Left lobe of liver (tissue), 2 donors: ENCODE results near the gene PLEKHN1. TPM values are rescaled to one million over a fixed set of nuclear protein-coding genes. Genes with fewer than 3 reads are reported as not detected.
"Not testable (repeated sequence)": the region's sequence is repeated elsewhere in the genome, so short reads cannot be mapped to it uniquely, and the experiment has no call there.

Experiments used
- ATAC-seq: fragments of 200-7000 bp; cut with Tn5 transposase; one replicate; pipeline ENCODE4 v1.9.1; 2020; ENCODE audit warnings: mild to moderate bottlenecking, moderate library complexity
- DNase-seq: peaks from one replicate; pipeline ENCODE4 v3.0.0-alpha.2; 2020; ENCODE audit warnings: low spot score
- total RNA-seq: library from RNA; stranded (reverse); gene quantifications from one replicate; pipeline ENCODE4 v1.2.1, GENCODE V29; 2021
- donor health status: DM: no; HTN: no; CAD: no; lungs with moderate emphysema.
- donor health status: DM: no; HTN: yes; CAD: no.

PLEKHN1 gene
- total RNA-seq, 1 donor from 2014 or later = 0.28 TPM

DNA sequence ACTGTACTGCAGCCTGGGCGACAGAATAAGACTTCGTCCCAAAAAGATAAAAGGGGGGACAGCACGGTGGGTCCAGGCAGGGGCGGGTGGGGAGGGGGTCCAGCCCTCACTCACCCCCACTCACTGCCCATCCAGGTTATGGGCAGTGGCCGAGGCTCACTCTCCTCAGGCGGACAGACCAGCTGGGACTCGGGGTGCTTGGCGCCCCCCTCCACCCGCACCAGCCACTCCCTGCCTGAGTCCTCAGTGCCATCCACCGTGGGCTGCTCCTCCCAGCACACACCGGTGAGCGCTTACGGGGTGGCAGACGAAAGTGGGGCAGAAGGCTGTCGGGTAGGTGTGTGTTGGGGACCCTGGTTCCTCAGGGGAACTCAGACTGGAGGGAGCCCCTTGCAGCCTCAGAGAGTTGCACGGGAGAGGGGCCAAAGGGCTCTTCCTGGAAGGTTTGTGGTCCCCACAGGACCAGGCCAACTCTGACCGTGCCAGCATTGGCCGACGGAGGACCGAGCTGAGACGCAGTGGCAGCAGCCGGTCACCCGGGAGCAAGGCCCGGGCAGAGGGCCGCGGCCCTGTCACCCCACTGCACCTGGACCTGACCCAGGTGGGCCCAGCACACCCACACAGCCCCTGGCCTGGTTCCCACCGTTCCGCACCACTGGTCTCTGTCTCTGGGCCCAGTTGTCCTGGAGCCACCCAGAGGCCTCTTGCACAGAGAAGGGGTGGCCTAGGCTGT is 6.6 kb downstream of the PLEKHN1 start:
- ATAC-seq (no peak), DNase-seq (no peak)

- DNase-seq (no peak), ATAC-seq (no peak)
Measured at GRCh38 chr1:973459-974292, 7.4 kb downstream of the PLEKHN1 start.

- no peak for DNase-seq
- no peak for ATAC-seq
Measured at GRCh38 chr1:974293-974640, 8.0 kb downstream of the PLEKHN1 start.

- no peak for DNase-seq
Measured at GRCh38 chr1:974687-975328, 8.5 kb downstream of the PLEKHN1 start.

GRCh38 chr1:975365-975764 is 9.1 kb downstream of the PLEKHN1 start:
- DNase-seq (no peak), ATAC-seq (no peak)

More at GRCh38 chr1:974687-975328, 8.5 kb downstream of the PLEKHN1 start:
- ATAC-seq = no peak

GRCh38 chr1:975896-976683 is 9.8 kb downstream of the PLEKHN1 start:
- ATAC-seq = peak; percentile 57
- no peak for DNase-seq

GRCh38 chr1:976791-977190 is 10.5 kb downstream of the PLEKHN1 start:
- not testable (repeated sequence) for DNase-seq, ATAC-seq

DNA sequence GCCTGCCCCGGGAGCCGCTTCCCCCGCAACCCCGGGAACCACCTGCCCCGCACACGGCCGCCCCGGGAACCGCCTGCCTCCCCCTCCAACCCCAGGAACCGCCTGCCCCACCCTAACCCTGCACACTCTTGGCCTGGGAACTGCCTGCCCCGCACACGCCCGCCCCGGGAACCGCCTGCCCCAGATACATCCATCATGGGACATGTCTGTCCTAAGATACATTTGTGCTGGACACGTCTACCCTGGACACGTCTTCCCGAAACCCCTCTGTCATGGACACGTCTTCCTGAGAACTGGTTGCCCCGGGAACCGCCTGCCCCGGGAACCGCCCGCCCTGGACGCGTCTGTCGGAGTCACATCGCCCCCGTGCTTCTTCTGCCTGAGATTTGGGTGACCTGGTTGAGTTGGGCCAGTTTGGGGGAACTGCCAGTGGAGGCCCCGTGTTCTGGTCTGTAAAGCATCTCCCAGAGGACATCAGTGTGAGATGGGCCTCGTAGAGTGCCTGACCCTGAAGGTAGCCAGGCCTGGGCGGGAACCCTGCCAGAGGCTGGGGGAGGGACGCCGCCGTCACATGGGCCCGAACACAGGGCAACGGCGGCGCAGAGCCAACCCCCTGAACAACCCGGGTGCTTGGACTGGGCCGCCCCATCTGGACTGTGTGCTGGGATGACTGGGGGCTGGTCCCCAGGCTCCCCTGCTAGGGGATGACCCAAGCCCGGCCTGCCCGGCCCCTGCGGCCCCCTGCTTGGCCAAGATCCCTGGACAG is 12.0 kb downstream of the PLEKHN1 start:
- DNase-seq (no peak), ATAC-seq (no peak)

GRCh38 chr1:978835-979743 is 12.8 kb downstream of the PLEKHN1 start:
- no peak for DNase-seq
- no peak for ATAC-seq

DNA sequence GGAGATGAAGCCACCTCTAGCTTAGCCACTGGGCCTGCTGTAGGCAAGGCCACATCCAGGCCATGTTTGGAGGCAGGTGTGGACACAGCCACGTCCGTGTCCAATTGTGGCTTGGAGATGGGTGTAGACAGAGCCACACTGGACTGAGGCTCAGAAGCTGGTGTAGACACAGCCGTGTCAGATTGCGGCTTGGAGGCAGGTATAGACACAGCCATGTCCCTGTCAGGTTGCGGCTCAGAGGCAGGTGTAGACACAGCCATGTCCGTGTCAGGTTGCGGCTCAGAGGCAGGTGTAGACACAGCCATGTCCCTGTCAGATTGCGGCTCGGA is 13.4 kb downstream of the PLEKHN1 start:
- DNase-seq (no peak), ATAC-seq (no peak)

DNA sequence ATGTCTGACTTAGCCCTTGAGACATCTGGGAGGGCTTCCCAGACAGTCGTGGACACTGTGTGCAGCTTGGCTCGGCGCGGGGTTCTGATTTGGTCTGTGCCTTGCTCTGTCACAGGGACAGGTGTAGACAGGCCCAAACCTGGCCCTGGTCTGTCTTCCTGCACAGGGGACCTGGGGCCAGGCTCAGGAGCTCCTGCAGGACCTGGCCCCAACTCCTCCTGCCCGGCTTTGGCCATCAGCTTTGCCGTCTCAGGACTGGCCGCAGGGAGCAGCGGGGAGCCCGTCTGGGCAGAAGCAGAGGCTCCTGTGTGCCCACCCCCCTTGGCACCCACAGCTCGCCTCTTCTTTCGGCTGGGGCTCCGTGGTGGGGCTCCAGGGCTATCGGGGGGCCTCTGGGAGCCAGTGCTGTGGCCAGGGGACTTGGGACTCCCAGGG is 13.9 kb downstream of the PLEKHN1 start:
- ATAC-seq = no peak
- no peak for DNase-seq

GRCh38 chr1:980602-981395 is 14.5 kb downstream of the PLEKHN1 start:
- no peak for DNase-seq
- peak; percentile 36 for ATAC-seq

DNA sequence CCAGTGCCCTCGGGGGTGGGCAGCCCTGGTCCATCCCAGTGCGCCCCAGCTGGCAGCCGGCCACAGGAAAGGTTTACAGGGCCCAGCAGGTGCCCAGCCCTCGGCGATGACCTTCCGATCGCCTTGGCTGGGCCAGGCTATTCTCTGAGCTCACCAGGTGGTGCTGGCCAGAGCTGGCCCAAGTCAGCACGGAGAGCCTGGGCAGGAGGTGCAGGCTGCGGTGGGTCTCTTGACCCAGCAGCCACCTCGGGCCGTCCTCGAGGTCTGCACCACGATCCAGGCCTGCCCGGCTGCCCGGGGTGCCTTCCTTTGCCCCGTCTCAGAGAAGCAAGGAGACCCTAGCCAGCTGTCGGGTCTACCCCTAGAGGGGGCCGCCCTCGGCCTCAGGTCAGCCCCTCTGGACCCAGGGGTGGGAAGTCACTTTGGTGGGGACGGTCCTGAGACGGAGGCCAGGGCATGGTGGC is 15.2 kb downstream of the PLEKHN1 start:
- DNase-seq (no peak), ATAC-seq (no peak)

DNA sequence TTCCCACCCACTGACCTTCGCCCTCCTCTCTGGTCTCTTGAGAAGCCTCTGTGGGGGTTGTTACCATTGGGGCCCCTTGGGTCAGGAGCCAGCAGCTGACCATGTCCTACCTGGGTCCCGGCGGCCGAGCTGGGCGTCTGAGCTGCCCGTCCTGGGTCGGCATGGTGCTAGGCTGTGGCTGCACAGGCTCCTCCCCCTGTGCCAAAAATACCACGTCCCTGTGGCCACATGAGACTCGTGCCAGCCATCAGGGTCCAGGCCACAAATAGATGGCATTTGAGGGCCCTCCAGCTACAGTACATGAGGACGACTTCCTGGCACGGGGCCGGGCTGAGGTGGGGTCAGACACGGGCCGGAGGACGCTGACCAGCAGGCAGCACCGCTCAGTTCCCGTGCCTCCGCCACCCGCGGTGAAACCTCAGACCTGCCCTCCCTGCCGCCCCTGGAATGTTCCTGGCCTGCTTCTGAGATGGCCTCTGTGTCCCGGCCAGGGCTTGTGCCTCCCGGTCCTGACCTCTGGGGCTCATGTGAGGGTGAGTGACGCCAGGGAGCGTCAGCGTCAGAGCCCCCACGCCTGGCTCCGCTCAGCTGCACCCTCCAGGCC is 15.8 kb downstream of the PLEKHN1 start, which contains the start of gene PERM1:
TSS of gene PERM1 (minus strand) at position 139 of the 604 bp plus-strand sequence. CDS start 1,064 bp downstream, outside the sequence.
- DNase-seq (no peak), ATAC-seq (no peak)

- ATAC-seq = no peak
- no peak for DNase-seq
Measured at GRCh38 chr1:982765-983436, 16.6 kb downstream of the PLEKHN1 start.

DNA sequence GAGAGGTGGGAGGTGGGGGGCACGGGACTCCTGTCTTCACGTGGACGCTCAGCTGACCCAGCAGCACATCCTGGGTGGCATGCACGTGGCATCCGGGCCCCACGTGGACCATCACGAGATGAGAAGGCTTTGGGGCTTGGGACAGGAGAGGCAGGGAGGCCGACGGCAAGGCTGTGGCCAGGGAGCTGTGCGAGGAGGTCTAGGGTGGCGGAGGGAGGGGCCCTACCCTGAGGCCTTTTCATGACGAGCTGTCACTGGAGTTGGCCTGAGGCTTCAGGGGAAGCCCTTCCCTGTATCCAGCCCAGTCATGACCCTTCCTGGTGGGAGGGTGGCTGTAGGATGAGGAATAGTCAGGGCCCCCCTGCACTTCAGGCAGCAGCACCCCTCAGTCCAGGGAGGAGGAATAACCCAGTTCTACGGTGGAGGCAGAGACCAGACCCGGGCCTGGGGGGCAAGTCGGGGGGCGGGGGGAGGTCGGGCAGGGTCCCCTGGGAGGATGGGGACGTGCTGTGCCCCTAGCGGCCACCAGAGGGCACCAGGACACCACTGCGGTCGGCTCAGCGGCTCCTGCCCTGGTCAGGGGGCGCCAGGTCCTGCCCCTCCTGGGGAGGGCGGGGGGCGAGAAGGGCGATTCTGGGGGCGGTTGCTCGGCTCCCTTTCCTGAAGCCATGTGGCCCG is 17.7 kb downstream of the PLEKHN1 start:
- DNase-seq (no peak), ATAC-seq (peak; percentile 86)

GRCh38 chr1:984476-984814 is 18.2 kb downstream of the PLEKHN1 start:
- DNase-seq (no peak), ATAC-seq (no peak)
